Uterus (tissue), 2 donors: Measurements from ENCODE around the gene PIP5KL1.

Experiments used
- CTCF ChIP-seq, 4 experiments: fragments of 200-600 bp in 2 of 4; fragments of 450-650 bp in 2 of 4; sonication (generic) in 2 of 4; IDR thresholded peaks; one replicate each; pipeline ENCODE4 v1.5.1; 2016 to 2019; ENCODE audit warnings: antibody characterized with exemption in 4 of 4, mild to moderate bottlenecking in 2 of 4, moderate library complexity in 1 of 4
- POLR2A ChIP-seq, 2 donors: fragments of 450-650 bp; IDR thresholded peaks; one replicate each; pipeline ENCODE4 v1.6.1; 2016; ENCODE audit warnings: antibody characterized with exemption in 2 of 2, mild to moderate bottlenecking in 1 of 2, moderate library complexity in 1 of 2

GRCh38 chr9:127918183-127919107, 12.1 kb downstream of the PIP5KL1 start:
- TF ChIP-seq CTCF (IDR thresholded peaks at IDR 0.05) (no peak), POLR2A (IDR thresholded peaks at IDR 0.05) (no peak)
